ENCODE data around the gene KLHL21.

GRCh38 chr1:6570987-6571386, 31.7 kb downstream of the KLHL21 start:
- no peak for TF ChIP-seq TEAD4 (CRISPR knock-in tag; IDR thresholded peaks at IDR 0.05)
- TF ChIP-seq, protein P1, sequence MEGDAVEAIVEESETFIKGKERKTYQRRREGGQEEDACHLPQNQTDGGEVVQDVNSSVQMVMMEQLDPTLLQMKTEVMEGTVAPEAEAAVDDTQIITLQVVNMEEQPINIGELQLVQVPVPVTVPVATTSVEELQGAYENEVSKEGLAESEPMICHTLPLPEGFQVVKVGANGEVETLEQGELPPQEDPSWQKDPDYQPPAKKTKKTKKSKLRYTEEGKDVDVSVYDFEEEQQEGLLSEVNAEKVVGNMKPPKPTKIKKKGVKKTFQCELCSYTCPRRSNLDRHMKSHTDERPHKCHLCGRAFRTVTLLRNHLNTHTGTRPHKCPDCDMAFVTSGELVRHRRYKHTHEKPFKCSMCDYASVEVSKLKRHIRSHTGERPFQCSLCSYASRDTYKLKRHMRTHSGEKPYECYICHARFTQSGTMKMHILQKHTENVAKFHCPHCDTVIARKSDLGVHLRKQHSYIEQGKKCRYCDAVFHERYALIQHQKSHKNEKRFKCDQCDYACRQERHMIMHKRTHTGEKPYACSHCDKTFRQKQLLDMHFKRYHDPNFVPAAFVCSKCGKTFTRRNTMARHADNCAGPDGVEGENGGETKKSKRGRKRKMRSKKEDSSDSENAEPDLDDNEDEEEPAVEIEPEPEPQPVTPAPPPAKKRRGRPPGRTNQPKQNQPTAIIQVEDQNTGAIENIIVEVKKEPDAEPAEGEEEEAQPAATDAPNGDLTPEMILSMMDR (IDR thresholded peaks at IDR 0.05), result no peak
- TF ChIP-seq SMAD4 (CRISPR knock-in tag; IDR thresholded peaks at IDR 0.05), result no peak
- no peak for TF ChIP-seq FOXJ3 (CRISPR knock-in tag; IDR thresholded peaks at IDR 0.05; ENCODE audit: borderline replicate concordance)
- no peak for TF ChIP-seq NR3C1 (CRISPR knock-in tag; conservative IDR thresholded peaks at IDR 0.05; ENCODE audit: low read depth)

Measured in WTC11 (cell line).